ENCODE data around the gene RASSF3.

DNA sequence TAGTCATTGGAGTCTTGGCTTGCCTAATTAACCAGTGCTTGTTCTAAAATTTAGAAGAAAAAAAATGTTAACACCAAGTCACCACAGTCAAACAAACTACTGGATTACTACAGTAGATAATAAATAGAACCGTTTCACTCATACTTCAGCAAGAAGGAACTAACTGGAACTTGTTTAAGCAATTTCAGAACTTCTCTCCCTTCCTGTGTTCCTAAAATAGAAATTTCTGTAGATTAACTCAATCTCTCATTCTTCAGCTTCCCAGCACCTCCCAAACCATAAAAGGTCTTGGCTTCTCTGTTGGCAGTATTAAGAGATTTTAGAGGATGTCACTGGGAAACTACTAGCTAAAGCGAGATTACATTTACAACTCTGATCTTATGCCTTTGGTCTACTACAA lies 130.4 kb downstream of the RASSF3 start:
- TF ChIP-seq, protein P1, sequence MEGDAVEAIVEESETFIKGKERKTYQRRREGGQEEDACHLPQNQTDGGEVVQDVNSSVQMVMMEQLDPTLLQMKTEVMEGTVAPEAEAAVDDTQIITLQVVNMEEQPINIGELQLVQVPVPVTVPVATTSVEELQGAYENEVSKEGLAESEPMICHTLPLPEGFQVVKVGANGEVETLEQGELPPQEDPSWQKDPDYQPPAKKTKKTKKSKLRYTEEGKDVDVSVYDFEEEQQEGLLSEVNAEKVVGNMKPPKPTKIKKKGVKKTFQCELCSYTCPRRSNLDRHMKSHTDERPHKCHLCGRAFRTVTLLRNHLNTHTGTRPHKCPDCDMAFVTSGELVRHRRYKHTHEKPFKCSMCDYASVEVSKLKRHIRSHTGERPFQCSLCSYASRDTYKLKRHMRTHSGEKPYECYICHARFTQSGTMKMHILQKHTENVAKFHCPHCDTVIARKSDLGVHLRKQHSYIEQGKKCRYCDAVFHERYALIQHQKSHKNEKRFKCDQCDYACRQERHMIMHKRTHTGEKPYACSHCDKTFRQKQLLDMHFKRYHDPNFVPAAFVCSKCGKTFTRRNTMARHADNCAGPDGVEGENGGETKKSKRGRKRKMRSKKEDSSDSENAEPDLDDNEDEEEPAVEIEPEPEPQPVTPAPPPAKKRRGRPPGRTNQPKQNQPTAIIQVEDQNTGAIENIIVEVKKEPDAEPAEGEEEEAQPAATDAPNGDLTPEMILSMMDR (IDR thresholded peaks at IDR 0.05), result no peak
- TF ChIP-seq POLR2A (IDR thresholded peaks at IDR 0.05) (no peak), EP300 (IDR thresholded peaks at IDR 0.05) (no peak)
